Tibial nerve (tissue), 3 donors: ENCODE data around the gene PCOLCE2.

Source experiments
- POLR2A ChIP-seq, 2 donors: fragments of 450-650 bp; IDR thresholded peaks; one replicate each; pipeline ENCODE4 v1.6.1; 2017; ENCODE audit warnings: antibody characterized with exemption in 2 of 2, mild to moderate bottlenecking in 2 of 2, moderate library complexity in 2 of 2
- TF ChIP-seq, protein P1 (sequence below), 5 experiments: fragments of 200-600 bp in 3 of 5; fragments of 450-650 bp in 2 of 5; sonication (generic) in 3 of 5; IDR thresholded peaks; one replicate each; pipeline ENCODE4 v1.5.1; 2016 to 2019; ENCODE audit warnings: antibody characterized with exemption in 5 of 5, mild to moderate bottlenecking in 3 of 5, moderate library complexity in 2 of 5

DNA sequence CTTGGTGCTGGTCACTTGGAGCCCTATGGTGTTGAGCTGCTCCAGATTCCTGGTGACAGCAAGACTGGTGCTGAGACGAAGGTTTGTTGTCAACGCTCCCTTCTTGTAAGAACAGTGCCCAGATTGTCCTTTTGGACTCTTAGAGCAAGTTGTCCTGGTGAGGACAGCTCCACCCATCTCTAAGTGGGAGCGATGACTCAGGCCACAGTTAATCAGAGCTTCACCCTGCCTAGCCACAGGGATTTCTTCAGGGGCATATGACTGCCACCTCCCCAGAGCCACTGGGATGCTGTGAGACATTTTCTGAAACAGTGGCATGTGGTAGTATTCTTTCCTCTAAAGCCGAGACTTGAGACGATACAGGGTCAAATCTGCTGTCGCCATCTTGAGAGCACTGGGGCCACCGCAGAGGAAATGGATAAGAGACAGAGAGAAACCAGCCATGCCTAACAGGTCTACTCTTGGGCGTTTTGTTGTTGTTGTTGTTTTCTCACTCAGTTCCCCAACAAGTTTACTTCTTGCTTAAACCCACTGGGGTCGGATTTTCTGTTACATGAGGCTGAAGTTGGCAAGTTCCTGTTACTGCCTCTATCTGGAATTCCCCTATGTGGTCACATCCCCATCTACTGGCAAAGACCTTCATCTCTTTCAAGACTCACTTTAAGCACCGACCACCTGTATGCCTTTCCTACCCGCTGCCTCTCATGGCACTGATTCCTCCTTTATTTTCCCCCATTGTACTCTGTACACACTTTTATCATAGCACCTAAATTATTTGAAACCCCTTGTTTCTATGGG, 16.0 kb upstream of the PCOLCE2 start:
- TF ChIP-seq, protein P1, sequence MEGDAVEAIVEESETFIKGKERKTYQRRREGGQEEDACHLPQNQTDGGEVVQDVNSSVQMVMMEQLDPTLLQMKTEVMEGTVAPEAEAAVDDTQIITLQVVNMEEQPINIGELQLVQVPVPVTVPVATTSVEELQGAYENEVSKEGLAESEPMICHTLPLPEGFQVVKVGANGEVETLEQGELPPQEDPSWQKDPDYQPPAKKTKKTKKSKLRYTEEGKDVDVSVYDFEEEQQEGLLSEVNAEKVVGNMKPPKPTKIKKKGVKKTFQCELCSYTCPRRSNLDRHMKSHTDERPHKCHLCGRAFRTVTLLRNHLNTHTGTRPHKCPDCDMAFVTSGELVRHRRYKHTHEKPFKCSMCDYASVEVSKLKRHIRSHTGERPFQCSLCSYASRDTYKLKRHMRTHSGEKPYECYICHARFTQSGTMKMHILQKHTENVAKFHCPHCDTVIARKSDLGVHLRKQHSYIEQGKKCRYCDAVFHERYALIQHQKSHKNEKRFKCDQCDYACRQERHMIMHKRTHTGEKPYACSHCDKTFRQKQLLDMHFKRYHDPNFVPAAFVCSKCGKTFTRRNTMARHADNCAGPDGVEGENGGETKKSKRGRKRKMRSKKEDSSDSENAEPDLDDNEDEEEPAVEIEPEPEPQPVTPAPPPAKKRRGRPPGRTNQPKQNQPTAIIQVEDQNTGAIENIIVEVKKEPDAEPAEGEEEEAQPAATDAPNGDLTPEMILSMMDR (IDR thresholded peaks at IDR 0.05): no peak
- TF ChIP-seq POLR2A (IDR thresholded peaks at IDR 0.05): no peak
